Esophagus mucosa (tissue), 1 donor: ENCODE data around the gene SNX4. TPM values are rescaled to one million over a fixed set of nuclear protein-coding genes. Genes with fewer than 3 reads are reported as not detected.
"Not testable (repeated sequence)": the region's sequence is repeated elsewhere in the genome, so short reads cannot be mapped to it uniquely, and the experiment has no call there.

ENCODE experiments used
- ATAC-seq: fragments of 200-7000 bp; cut with Tn5 transposase; one replicate; pipeline ENCODE4 v1.9.1; 2020
- total RNA-seq: library from RNA; stranded (reverse); gene quantifications from one replicate; pipeline ENCODE4 v1.2.4, GENCODE V29; 2023
- donor health status: DM: yes; HTN: yes; CAD: no.

The SNX4 gene
- total RNA-seq, 1 donor from 2014 or later: 20.3 TPM

GRCh38 chr3:125461896-125462295 is 58.1 kb downstream of the SNX4 start:
- ATAC-seq: no peak

GRCh38 chr3:125460233-125460632 is 59.8 kb downstream of the SNX4 start:
- no peak for ATAC-seq

DNA sequence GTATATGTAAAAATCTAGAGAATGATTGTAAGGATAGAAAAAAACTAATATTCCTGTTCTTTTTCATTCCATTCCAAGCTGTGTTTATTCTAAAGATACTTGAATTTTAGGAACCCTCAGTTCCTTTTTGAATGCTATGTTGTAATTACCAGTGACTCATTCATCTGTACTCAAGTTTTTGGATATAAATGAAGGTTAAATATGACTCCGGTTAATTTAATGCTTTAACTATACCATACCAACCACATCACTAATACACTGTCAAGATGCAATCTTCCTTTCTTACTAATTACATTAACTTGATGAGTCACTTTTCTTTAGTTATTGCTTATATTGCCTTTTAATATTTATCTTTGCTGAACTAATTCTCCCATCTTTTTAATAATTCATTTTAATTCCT is 76.1 kb downstream of the SNX4 start:
- ATAC-seq: peak; percentile 62

DNA sequence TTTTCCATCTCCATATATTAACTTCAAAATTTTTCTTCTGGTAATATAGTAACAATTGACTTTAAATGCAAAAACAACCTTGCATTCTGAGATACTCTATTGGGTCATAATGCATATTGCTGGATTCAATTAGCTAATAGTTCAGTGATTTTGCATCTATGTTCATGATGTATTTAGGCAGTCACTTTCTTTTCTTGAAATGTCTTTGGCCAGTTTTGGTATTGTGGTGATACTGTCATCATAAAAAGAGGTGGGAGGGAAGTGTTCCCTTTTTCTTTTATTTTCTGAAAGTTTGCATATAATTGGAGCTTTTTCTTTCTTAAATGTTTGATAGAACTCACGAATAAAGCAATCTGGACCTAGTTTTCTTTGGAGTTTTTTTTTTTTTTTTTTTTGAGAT is 77.5 kb downstream of the SNX4 start:
- no peak for ATAC-seq

DNA sequence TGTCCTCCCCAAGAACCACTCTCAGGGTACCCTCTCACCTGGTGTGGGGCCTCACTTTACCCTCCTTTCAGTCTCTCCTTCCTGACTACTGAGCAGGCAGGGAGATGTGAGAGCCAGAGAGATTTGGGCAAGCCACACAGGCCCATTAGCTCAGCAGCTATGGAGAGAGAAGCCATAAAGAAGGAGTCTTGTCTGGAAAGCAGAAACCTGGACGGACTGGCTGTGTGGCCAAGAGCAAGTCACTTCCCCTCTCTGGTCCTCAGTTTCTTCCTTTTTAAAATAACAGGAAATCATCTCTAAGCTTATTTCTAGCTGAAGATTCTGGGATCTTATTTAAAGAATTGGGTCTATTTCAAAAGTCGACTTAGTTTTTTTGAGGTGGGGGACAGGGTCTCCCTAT is 79.0 kb downstream of the SNX4 start:
- ATAC-seq: no peak

GRCh38 chr3:125440559-125440955 is 79.4 kb downstream of the SNX4 start:
- ATAC-seq: peak; percentile 75

DNA sequence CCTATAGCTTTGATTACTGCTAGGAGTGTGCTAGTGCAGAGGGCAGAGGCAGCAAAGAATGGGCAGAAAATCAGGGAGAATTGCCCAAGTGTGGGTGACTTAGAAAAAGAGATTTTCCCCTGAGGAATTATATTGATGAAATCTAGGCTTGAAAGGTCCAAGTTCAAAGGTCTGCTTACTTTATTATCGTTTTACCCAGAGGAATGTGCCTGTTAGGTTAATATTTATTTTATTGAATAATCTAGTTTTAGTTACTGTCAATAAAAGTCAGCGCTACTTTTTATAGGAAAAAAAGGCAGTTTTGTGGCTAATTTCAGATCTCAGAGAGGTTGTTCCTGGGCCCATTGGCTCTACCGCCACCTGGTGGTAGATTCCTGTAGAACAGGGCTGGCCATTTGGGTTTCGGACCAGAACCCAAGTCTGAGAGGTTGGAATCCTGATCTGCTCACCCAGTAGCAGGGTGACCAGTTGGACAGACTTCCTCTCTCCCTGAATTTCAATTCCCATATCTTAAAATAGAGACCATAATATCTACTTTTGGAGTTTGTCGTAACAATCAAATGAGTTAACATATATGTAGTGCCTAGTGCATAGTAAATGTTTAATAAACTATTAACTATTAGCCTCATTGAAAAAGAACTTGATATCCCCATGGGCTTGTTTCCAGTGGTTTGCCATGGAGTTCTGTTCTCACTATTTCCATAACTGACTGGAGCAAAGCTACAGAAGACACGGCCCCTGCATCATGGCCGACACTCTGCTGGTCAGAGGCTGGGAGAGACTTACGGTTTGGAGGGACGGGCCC is 82.2 kb downstream of the SNX4 start:
- no peak for ATAC-seq

GRCh38 chr3:125436921-125437320 is 83.1 kb downstream of the SNX4 start:
- ATAC-seq: no peak

- no peak for ATAC-seq
Observed at GRCh38 chr3:125435231-125435630, 84.8 kb downstream of the SNX4 start.

DNA sequence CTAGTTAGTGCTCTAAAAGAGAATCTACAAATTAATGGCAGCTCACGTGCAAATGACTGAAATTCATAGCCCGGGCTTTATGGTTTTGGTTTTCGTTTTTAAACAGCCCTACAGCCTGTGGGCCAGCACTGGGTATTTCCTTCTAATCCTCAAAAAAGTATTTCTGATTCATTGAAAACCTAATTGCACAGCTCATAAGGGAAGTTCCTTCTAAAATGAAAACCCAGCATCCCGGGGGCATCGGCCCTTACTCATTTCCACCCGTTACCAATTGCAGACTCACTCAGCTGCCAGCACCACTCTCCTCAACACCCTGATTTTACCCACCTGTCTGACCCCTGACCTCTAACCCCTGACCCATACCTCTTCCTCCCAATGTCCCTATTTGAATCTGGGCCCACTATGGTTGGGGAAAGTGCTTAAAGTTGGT is 85.4 kb downstream of the SNX4 start:
- no peak for ATAC-seq

DNA sequence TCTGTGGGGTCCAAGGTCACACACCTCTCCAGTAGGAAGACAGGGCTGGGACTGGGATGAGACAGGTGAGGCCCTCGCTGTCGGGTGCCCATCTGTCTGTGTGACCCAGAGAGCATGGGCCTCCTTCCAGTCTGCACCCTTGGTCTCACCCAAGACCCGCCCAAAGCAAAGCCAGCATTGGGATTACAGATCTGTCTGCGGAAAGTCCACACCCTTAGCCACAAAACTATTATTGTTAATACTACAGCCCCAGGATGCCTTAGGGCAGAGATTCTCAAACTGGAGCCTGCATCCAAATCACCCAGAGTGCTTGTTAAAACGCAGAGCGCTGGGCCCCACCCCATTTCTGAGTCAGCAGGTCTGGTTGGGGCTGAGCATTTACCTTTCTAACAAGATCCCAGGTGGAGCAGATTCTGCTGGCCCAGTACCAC is 86.4 kb downstream of the SNX4 start:
- ATAC-seq: peak; percentile 88

GRCh38 chr3:125433091-125433534 is 86.9 kb downstream of the SNX4 start:
- no peak for ATAC-seq

- no peak for ATAC-seq
Observed at GRCh38 chr3:125431912-125432790, 87.9 kb downstream of the SNX4 start.

DNA sequence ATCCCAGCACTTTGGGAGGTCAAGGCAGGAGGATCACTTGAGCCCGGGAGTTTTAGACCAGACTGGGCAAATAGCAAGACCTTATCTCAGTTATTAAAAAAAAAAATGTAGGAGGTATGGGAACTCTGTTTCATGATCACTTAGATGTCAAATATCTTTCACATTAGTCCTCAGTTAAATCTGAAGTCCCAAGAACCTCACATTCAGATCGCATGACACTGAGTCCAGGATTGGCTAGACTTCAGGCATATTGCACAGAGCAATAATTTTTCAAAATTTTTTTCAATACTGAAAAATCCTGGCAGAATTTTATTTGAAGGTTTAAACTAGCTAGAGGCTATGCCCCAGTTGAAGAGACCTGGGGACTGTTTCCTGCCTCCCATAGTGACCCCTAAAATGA is 88.6 kb downstream of the SNX4 start:
- ATAC-seq: no peak

- ATAC-seq: no peak
Observed at GRCh38 chr3:125428216-125428830, 91.7 kb downstream of the SNX4 start.

GRCh38 chr3:125418306-125418705 is 101.7 kb downstream of the SNX4 start:
- ATAC-seq: no peak

GRCh38 chr3:125416235-125416634 is 103.8 kb downstream of the SNX4 start:
- ATAC-seq: no peak

GRCh38 chr3:125414669-125415068 is 105.3 kb downstream of the SNX4 start:
- ATAC-seq: no peak

- no peak for ATAC-seq
Observed at GRCh38 chr3:125410922-125411321, 109.1 kb downstream of the SNX4 start.

- no peak for ATAC-seq
Observed at GRCh38 chr3:125406070-125406469, 113.9 kb downstream of the SNX4 start.

- not testable (repeated sequence) for ATAC-seq
Observed at GRCh38 chr3:125405515-125405914, 114.5 kb downstream of the SNX4 start.

- ATAC-seq: no peak
Observed at GRCh38 chr3:125403789-125404188, 116.2 kb downstream of the SNX4 start.

DNA sequence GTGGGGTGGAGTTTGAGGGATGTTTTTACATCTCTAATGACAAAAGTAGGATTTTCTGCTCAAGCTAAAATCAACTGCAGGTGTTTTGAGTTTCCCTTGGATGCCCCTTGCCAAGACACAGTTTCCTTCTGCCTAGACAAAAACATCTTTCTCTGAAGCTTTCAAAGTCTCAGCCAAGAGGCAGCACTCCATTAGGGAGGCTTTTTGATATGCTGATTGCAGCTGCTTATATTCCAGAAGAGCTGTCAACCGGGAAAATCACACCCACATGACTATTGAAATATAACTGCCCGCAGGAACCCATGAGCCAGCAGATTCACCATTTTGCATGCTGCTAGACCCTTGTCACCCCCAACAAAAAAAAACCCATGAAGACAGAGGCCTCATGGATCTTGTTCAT is 117.4 kb downstream of the SNX4 start:
- no peak for ATAC-seq
